Epidermal melanocyte (primary cell): Measurements from ENCODE around the gene IFT81.

ENCODE experiments used
- DNase-seq: peaks from one replicate; pipeline ENCODE4 v3.0.0; 2011; ENCODE audit warnings: low spot score; ENCODE audit not compliant: insufficient read length

Gene IFT81

DNA sequence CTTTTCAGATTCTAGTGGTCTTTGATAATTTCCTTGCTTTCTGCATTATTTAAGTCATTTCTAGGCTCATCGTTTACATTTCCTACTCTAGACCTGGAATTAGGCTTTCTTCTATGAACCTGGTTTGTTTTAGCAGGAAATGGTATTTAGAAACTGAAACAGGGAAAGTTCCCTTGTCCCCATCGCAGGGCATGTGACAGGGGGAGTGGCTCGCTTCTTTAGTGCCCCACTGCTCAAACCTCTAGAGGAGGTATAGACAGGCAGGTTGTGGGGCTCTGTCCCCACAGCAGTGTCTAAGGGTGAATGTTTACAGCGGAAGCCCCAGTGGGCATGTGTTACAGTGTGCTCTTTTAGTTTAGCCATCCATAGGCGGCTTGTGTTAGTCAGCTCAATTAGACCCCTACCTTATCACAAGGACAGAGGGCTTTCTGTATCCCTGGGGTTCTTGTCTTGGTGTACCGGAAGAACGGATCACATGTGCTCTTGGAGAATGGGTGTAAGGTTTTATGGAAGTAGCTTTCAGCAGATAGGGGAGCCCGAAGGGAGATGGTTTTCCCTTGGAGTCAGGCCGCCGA is 25.0 kb downstream of the IFT81 start:
- DNase-seq = no peak

DNA sequence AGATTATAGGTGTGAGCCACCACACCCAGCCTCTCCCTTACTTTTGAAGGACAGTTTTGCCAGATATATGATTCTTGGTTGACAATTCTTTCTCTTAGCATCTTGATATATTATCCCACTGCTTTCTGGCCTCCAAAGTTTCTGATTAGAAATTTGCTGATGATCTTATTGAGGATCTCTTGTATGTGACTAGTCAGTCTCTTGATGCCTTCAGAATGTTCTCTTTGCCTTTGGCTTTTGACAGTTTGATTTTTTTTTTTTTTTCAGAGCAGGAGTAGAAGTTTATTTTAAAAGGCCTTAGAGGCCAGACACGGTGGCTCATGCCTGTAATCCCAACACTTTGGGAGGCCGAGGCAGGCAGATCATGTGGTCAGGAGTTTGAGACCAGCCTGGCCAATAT is 32.6 kb downstream of the IFT81 start:
- DNase-seq = no peak

DNA sequence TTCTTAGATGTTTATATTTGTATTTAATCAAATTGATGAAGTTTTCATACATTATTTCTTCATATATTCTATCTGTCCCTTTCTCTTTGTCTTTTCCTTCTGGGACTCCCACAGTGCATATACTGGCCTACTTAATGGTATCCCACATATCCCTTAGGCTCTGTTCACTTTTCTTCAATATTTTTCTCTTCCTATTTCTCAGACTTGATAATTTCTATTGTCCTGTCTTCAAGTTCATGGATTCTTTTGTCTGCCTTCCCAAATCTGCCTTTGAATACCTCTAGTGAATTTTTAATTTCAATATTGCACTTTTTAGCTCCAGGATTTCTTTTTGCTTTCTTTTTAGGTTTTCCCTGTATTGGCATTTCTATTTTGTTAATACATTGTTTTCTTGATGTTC is 33.4 kb downstream of the IFT81 start:
- DNase-seq = no peak

DNA sequence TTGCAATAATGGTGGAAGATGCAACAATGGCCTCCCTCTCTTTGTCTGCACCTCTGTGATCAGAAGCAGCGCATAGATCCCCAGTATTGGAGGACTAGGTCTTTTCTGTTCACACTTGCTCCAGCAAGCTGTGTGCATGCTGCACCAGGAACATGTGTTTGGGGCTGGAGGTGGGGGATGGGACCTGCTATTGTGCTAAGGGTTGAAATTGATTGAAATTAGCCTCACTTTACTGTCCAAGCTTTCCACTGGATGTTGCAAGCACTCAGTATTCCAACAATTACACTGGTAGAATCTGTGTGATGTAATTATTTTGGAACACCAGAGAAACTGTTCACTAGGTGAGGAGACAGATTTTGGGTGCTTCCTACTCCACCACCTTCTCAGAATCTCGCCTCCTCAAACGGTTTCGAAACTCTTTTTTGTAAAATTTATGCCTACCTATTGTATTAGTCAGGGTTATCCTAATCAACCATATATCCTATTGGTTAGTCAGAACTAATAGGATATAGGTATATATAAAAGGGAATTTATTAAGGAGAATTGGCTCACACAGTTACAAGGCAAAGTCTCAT is 35.6 kb downstream of the IFT81 start:
- DNase-seq = no peak

DNA sequence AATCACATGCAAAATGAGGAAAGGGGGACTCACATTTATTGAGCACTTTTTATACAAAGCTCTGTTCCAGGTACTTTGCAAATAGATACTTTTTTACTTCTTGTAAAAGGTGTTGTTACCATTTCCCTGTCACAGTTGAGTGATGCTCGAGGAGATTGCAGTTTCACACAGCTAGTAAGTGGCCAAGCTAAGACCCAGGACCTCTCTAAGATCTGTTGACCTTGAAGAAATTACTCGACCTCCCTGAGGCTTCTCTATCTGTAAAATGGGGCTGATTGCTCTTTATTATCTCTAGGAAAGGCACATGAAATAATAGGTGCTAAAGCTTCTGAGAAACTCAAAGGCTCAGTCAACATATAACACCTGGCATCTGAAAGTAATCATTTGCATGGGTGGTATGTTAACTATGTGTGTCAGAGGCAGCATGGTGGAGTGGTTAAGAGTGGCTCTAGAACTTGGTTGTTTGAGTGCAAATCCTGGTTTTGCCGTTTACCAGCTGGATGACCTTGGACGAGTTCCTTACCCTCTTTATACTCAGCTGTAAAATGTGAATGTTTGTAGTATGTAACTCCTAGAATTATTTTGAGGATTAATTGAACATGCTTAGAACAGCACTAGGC is 41.5 kb downstream of the IFT81 start:
- no peak for DNase-seq

DNA sequence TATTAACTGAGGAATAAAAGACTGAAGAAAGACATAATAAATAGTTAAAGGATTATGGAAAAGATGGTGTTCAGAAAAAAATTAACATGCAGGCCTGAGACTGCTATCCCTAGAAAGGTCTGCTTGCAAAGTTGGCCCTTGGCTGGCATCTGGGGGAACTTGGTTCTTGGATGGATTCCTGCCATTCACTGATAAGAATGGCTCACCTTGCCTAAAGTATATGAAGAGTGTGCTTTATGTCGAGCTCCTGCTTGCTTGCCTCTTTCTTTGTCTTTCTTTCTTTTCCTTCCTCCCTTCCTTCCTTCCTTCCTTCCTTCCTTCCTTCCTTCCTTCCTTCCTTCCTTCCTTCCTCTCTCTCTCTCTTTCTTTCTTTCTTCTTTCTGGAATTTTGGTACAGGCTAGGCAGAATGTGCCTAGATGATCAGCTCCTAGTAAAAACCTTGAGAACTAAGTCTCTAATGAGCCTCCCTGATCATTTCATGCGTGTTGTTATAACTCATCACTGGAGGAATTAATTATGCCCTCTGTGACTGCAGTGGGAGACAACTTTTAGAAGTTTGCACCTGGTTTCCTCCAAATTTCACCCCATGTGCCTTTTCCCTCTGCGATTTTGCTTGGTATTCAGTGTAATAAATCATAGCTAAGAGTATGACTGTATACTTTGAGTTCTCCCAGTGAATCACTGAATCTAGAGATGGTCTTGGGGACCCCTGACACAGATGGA is 44.7 kb downstream of the IFT81 start:
- no peak for DNase-seq

DNA sequence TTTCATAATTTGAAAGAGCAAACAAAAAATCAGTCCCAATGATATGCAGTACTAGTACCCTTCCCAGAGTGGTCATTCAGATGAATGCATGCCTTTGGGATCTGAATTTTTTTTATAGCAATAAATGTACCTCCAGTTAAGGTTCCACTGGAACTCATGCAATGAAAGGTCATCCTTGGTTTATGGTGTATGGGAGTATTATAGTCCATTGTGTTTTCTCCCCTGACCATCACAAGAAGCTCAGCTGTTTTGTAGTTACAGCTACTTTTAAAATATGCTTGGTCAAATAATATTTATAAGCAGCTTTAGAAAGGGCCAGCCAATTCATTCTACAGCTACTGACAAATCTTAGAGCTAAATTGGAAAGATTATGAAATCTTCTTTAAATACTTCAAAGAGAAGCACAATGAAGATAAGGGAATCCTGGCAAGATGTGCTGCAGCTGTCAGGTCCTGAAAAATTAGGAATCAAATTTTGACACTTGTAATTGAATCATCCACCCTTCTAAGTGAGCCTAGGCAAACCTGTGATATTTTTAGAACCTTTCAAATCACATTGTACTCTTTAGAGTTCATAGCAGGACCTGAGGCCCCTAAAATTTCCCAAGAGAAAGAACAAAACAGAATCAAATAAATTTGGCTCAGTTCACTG is 46.5 kb downstream of the IFT81 start:
- no peak for DNase-seq

DNA sequence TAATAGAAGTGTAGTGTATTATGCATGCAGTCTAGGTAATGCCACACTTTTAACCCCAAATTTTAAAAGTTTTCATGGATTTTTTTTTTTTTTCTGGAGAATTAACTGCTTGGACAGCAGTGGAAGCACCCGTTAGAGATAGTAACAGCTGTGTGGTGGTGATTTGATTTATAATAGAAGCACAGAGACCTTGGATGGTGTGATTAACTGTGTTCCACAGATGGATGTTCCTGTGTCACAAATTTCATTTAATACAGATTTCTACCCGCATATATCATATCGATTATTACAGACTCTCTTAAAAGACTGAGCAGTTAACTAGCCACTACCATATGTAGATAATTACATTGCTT is 47.0 kb downstream of the IFT81 start:
- DNase-seq = no peak

DNA sequence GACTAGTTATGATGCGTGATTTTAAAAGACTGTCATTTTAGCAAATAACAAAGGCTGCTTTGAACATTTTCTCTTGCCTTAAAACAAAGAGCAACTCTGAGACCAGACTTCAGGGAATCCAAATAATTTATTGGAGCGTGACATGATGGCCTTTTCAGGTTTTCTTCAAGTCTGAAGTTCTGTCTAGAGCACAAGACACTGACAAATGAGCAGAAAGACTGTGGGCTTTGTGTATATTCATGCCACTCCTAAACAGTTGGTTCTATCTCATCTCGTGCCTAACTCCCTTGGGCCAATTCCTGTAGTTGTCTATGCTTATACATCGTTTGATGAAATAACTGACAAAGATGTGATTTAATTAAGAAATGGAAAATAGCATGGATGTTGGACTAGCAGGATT is 47.5 kb downstream of the IFT81 start:
- DNase-seq = peak; percentile 37

DNA sequence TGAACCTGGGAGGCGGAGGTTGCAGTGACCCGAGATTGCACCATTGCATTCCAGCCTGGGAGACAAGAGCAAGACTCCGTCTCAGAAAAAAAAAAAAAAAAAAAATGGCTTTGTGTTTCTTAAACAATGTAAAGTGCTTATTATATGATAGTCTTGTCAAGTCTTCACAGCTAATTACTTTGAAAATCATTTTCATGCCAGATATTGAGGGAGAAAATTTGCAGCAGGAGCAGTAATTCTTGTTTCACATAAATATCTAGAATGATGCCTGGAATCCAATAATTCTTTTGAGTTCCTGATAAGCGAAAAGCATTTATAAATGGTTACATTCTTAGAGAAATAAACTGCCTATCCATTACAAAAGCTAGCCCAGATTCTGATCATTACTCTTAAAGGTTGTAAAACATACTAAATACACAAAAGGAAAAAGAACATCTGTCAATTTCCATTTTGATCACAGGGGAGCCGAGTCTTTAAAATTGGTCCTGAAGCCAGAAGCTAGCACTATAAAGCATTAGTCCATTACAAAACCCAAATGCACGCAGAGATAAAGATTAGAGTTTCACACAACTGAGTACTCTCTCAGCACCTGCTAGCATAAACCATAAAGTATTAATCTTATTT is 50.3 kb downstream of the IFT81 start:
- no peak for DNase-seq

DNA sequence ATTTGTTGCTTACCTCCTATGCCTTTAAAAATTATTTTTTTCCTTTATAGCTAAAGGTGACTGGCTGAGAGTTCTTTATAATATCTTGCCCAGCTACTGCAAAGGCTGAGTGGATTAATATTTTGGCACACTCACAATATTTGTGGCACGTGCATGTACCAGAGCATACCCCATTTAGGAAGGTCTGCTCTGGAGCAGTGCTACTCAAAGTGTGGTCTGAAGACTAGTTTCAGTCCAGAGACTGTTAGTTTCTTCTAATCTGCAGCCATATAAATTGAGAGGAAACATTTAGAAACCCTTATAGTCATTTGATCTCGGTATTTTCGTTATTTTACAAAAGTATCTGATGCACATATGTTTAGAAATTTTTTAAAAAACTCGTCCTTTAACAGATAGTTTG is 51.0 kb downstream of the IFT81 start:
- DNase-seq = no peak

DNA sequence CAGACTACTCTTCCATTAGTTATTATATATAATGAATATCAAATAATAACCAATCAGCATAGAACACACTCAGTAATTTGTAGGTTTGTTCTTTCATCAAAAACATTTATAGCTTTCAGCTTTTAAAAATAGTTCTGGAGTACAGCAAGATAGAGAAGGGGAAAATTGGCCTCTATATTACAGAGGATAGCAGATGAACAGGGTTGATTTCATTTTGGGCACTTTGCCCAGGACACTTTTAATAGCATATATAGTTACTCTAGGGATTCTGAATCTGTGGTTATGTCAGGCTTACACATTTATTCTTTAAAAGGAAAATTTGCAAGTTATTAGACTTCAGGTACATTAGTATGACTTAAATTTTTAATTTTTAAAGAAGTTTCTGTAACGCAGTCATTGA is 52.6 kb downstream of the IFT81 start:
- DNase-seq = no peak

DNA sequence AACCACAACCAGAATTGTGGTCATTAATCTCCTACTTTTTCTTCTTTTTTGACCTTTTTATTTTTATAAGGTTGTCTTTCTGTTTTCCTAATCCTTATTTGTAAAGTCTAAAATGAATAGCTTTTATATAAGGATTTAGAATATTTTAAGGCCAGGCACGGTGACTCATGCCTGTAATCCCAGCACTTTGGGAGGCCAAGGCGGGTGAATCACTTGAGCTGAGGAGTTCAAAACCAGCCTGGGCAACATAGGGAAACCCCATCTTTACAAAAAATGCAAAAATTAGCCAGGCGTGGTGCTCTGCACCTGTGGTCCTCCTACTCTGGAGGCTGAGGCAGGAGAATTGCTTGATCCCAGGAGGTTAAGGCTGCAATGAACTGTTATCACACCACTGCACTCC is 55.1 kb downstream of the IFT81 start:
- DNase-seq = no peak

DNA sequence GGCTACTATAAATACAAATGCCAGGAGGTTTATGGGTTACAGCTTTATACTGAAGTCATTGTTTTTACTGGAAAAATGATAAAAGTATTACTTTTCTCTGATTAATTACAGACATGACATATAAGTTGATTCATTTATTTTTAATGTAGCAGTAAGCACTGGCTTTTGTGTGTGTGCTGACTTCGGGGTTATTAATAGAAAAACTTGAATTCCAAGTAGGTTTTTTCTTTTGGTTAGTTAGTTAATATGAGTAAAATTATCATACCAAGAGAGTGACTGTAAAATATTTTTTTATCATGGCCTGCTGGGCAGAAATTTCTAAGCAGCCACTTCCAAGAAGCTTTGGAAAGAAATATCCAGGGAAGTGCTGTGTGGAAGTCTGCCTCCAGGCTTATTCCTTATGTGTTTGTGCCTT is 56.4 kb downstream of the IFT81 start:
- DNase-seq = no peak

DNA sequence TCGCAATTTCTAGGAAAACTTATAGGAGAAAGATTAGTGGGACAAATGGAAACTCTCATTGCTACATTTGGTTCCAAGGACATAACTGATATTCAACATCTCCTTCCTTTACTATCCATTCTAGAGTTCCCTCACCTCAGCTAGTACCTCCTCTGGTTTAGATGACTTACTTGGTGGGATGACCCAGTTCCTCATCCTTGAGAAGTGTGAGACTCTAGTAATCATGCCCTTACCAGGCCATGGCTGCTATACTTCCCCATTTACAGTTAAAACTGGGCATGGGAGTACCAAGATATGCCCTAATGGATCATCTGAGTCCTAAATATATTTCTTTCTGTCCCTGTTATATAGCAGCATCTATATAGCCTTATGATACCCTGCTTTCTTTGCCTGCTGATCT is 58.1 kb downstream of the IFT81 start:
- no peak for DNase-seq

DNA sequence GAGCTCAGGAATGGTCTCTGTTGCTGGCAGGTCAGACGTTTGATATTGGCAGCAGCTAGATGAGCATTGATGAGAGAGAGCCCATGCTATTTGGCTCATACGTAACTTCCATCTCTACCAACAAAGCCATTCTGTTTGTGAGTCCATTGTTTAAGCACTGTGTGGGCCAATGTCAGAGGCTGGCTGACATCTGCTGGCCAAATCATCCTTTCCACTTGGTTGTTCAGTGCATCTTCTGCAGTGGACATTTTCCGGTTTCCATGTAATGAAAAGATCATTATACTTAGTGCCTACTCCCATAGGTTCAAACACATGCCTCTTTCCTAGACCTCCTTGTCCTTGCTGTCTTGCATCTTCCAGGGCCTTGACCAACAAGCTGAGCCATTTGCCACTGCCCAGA is 59.2 kb downstream of the IFT81 start:
- DNase-seq = no peak

DNA sequence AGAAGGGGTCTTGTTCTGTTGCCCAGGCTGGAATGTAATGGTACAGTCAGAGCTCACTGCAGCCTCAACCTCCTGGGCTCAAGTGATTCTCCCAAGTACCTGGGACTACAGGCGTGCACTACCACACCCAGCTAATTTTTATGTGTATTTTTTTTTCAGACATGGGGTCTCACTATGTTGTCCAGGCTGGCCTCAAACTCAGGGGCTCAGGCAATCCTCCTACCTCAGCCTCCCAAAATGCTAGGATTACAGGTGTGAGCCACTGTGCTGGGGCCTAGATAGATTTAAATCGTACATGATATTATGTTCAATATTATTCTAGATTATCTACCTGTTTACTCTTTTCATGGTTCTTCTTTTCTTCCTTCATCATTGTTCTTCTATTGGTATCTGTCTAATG is 61.5 kb downstream of the IFT81 start:
- no peak for DNase-seq

DNA sequence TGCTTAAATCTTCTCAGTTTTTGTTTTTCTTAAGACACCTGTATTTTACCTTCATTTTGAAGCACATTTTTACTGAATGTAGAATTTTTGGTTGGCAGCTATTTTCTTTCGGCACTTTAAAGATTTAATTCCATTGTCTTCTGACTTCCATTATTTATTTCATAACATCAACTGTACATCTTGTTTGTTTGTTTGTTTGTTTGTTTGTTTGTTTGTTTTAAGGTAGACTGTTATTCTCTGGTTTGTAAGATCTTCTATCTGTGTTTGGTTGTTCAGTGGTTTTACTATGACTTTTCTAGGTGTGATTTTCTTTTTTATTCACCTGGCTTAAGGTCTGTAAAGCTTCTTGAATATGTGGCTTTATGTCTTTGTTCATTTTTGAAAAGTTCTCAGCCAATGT is 61.9 kb downstream of the IFT81 start:
- DNase-seq = no peak

DNA sequence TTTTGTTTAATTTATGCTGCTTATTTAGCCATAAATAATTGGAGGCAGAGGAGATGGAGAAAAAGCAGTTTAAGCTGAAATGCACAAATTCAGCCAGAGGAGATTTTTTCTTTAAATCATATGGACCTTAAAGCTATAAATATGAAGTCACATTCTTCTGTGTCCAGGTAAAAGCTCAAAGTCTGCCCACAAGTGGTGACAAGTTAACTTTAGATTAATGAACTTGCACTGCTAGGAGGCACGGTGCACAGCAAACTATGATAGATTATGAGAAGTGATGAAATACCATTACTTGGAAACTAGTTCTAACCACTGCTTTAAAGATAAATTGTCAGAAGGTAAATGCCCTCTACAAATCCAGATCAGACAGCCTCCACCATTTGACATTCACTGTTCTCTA is 69.0 kb downstream of the IFT81 start:
- DNase-seq = no peak

DNA sequence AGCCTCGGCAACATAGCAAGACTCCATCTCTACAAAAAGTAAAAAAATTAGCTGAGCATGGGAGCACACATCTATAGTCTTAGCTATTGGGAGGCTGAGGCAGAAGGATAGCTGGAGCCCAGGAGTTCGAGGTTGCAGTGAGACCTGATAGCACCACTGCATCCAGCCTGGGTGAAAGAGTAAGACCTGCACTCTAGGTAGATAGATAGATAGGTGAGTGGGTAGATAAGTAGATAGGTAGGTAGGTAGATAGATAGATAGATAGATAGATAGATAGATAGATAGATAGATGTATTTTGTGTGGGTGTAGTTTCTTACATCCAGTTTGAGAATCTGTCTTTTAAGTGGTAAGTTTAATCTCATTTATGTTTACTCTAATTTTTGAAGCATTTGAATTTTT is 72.8 kb downstream of the IFT81 start:
- DNase-seq = no peak

DNA sequence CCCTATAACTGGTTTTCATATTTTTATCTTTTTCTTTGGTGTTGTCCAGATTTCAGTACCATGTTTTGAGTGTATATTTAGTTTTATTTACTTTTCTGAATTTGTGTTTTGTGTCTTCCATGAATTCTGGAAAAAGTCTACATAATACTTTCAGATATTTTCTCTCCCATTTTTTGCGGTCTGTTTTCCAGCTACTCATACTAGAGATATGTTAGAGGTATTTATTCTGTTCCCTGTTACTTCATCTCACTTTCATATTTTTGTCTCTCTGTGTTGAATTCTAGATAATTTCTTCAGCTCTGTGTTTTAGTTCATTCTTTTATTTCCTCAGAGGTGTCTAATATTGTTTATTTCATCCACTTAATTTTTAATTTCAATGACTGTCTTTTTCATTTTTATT is 74.2 kb downstream of the IFT81 start:
- DNase-seq = no peak
